PFSK-1 (cell line): ENCODE data around the gene FAM174C.

ENCODE experiments used
- FOXP2 ChIP-seq: optimal IDR thresholded peaks from 2 replicates; pipeline ENCODE3; 2011; ENCODE audit warnings: borderline replicate concordance, control low read depth, inconsistent platforms; ENCODE audit not compliant: insufficient read depth; ENCODE audit errors: extremely low read length, extremely low read depth
- POLR2AphosphoS5 ChIP-seq: IDR thresholded peaks from 2 replicates; pipeline ENCODE4 v1.6.1; 2012; ENCODE audit warnings: low read depth, mild to moderate bottlenecking, control low read depth, low read length, moderate library complexity
- SIN3A ChIP-seq: IDR thresholded peaks from 2 replicates; pipeline ENCODE4 v1.6.1; 2012; ENCODE audit warnings: mild to moderate bottlenecking, low read length, moderate library complexity, borderline replicate concordance; ENCODE audit not compliant: insufficient read depth
- TAF1 ChIP-seq: IDR thresholded peaks from 2 replicates; pipeline ENCODE4 v1.6.1; 2012; ENCODE audit warnings: low read length, control low read depth, borderline replicate concordance; ENCODE audit not compliant: insufficient read depth
- TF ChIP-seq, protein P1 (sequence below), 2 experiments: IDR thresholded peaks; 2 replicates each; pipeline versions ENCODE4 v1.6.1 to v1.8.0; 2011 to 2012; ENCODE audit warnings: low read depth in 2 of 2, low read length in 2 of 2, control low read depth in 1 of 2, inconsistent platforms in 1 of 2, mild to moderate bottlenecking in 1 of 2, moderate library complexity in 1 of 2; ENCODE audit not compliant: insufficient read depth in 1 of 2

Gene FAM174C

DNA sequence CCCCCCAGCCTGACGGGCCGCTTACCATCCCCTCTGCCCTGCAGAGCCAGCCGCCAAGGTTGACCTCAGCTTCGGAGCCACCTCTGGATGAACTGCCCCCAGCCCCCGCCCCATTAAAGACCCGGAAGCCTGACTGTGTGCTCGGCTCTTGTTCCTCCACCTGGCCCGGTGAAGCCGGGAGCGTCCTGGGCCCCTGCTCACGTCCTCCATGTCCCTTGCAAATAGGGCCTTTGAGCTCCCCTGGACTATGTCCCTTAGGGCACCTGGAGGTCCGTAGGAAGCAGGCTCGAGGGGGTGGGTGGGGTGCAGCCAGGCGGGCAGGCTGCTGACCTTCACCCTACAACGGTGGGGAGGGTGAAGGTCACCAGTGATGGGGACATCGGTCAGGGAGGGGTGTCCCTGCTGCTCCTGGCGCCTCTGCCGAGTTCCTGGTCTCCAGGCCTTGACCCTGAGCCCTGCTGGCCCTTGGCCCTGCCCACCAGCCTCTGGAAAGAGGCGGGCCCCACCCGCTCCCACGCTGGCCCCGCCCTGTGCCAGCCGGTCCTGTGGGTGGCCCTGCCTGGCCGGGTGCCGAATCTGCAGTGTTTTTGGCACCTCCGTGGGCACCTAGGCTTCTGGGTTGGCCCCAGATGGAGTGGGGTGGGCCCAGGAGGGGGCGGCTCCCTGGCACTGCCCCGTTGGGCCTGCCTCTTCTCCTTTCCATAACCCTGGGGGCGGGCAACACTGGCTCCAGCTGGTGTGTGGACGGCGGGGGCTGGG lies 30.5 kb upstream of the FAM174C start:
- TF ChIP-seq POLR2AphosphoS5 (no peak; the same call in 1 of the 2 replicates), TAF1 (no peak), FOXP2 (no peak), SIN3A (no peak)

DNA sequence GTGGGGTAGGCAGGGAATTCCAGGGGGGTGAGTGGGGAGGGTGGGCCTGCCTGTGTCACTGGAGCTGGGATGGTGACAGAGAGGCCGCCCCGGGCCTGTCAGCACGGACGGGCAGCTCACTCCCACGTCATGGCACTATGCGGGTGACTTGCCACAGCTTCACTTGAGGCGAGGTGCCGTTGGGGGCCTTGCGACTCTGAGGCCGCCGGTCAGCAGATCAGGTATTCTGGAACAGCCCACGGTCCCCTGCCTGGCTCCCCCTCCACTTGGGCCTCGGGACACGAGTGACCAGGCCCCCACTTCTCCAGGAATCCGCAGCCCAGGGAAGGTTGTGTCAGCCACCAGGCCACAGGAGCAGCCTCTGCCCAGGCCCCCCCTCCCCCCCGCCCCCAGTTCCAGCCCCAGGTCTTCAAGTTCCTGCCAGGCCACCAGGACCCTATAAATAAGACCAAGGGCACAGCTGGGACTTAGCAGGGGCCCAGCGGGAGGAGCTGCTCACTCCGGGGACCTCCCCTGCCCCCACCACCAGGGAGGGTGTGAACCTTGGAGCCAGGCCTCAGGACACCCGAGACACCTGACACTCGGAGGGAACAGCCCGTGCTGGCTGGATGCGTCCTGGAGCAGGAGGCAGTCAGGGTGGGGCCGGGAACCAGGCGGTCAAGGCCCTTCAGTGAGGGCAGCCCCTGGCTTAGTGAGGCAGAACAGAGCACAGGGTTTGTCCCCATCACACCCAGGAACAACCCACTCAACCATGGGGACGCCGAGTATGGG lies 29.7 kb upstream of the FAM174C start:
- TF ChIP-seq POLR2AphosphoS5, result no peak
- TF ChIP-seq, protein P1, sequence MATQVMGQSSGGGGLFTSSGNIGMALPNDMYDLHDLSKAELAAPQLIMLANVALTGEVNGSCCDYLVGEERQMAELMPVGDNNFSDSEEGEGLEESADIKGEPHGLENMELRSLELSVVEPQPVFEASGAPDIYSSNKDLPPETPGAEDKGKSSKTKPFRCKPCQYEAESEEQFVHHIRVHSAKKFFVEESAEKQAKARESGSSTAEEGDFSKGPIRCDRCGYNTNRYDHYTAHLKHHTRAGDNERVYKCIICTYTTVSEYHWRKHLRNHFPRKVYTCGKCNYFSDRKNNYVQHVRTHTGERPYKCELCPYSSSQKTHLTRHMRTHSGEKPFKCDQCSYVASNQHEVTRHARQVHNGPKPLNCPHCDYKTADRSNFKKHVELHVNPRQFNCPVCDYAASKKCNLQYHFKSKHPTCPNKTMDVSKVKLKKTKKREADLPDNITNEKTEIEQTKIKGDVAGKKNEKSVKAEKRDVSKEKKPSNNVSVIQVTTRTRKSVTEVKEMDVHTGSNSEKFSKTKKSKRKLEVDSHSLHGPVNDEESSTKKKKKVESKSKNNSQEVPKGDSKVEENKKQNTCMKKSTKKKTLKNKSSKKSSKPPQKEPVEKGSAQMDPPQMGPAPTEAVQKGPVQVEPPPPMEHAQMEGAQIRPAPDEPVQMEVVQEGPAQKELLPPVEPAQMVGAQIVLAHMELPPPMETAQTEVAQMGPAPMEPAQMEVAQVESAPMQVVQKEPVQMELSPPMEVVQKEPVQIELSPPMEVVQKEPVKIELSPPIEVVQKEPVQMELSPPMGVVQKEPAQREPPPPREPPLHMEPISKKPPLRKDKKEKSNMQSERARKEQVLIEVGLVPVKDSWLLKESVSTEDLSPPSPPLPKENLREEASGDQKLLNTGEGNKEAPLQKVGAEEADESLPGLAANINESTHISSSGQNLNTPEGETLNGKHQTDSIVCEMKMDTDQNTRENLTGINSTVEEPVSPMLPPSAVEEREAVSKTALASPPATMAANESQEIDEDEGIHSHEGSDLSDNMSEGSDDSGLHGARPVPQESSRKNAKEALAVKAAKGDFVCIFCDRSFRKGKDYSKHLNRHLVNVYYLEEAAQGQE (IDR thresholded peaks at IDR 0.05; ENCODE audit: insufficient read depth in 1 of 2, low read depth in 2 of 2, low read length in 2 of 2), result no peak
- TF ChIP-seq SIN3A, result no peak
- TF ChIP-seq FOXP2, result no peak
- TF ChIP-seq TAF1, result no peak

DNA sequence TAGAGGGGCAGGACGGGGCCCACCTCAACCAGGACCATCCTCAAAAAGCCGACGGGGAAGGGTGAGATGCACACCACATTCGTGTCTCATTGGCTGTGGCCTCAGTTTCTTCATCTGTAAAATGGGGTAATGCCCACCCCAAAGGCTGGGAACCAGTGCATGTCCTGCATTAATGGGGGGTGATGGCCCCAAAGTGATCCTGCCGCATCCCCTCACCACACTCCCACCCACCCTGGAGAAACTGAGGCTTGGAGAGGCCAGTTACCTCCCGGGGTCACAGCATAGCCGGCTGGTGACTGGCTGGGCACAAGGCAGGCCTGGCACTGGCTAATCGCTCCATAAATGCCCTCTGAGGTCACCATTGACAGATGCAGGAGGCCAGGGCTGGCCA lies 27.6 kb upstream of the FAM174C start:
- no peak for TF ChIP-seq SIN3A
- TF ChIP-seq TAF1, result no peak
- TF ChIP-seq POLR2AphosphoS5, result no peak
- TF ChIP-seq, protein P1 (IDR thresholded peaks at IDR 0.05; ENCODE audit: insufficient read depth in 1 of 2, low read depth in 2 of 2, low read length in 2 of 2), result no peak
- TF ChIP-seq FOXP2, result no peak

DNA sequence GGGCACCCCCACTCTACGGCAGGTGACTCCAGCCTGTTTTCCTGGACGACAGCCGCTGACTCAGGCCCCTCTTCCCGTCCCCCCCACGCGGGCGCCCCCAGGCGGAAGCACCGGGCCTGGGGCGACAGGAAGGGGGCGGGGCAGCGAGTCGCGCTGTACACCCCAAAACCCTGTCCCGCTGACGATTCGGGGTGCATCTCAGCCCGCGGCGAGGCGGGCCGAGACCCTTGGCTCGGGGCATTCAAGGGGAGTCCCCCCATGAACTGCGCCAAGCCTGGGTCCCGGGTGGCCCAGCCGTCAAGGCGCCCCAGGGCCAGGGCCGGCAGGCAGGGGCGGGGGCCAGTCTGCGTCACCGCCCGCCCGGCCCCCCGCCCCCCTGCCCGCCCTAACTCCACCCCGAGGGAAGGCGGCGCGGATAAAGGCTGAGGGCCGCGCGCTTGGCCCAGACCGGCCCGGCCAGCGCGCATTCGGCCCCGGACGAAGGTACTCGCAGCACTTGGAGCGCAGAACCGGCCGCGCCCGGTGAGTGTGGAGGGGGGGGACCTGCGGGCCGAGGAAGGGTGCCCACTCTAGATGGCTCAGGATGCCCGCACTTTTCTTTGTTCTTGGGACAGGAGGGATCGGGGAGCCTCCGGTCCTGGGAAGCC lies 27.1 kb upstream of the FAM174C start, which contains the start of gene MIDN:
TSS of gene MIDN (plus strand) at position 445 of the 647 bp plus-strand sequence. CDS start 1,714 bp downstream, outside the sequence.
- TF ChIP-seq, protein P1 (IDR thresholded peaks at IDR 0.05; ENCODE audit: insufficient read depth in 1 of 2, low read depth in 2 of 2, low read length in 2 of 2), result no peak
- TF ChIP-seq SIN3A (no peak), TAF1 (0 out of 2 replicates have a peak, but pooled peaks have one; percentile 42), POLR2AphosphoS5 (peak; percentile 99), FOXP2 (peak; percentile 23)

DNA sequence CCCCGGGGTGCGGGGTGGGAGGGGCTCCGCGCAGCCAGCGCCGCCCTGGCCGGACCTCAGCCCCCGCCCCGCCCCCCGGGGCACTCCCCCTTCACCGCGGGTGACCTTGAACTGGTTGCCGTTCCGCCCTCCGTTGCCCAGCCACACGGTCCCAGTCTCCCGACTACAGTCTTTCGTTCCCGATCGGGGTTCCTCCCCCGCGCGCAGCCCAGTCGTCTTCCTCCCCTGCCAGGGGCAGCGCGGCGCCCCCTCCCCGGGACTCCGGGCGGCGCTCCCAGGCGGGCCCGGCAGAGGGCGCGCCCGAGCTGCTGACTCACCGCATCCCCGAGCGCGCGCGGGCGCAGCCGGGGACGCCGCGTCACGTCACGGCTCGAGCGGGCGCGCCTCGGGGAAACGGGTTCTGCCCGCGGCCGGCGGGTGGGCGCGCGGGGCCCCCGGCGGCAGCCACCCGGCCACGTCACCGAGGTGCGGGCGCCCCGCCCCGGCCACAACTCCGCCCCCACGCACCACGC lies 26.5 kb upstream of the FAM174C start:
- TF ChIP-seq SIN3A (no peak), TAF1 (peak; percentile 33; the same call in 1 of the 2 replicates)
